Activated CD8-positive, alpha-beta T cell treated with anti-CD3 and anti-CD28 coated beads for 36 hours (primary cell): Measurements from ENCODE around the gene EMC6. TPM values are rescaled to one million over a fixed set of nuclear protein-coding genes. Genes with fewer than 3 reads are reported as not detected.

Experiments
- ATAC-seq: fragments of 200-7000 bp; cut with Tn5 transposase; one replicate; pipeline ENCODE4 v1.10.0; 2021; ENCODE audit warnings: mild to moderate bottlenecking, moderate library complexity
- CTCF ChIA-PET: fragments of 350-600 bp; sonication (Branson Sonifier 250); formaldehyde crosslinking; loops from one replicate; lab custom pipeline; 2021; ENCODE audit warnings: antibody characterized with exemption; lab: Charles Lee
- POLR2A ChIA-PET: fragments of 350-600 bp; sonication (Branson Sonifier 250); formaldehyde crosslinking; loops from one replicate; lab custom pipeline; 2021; ENCODE audit warnings: antibody characterized with exemption; lab: Charles Lee
- DNase-seq: peaks from one replicate; pipeline ENCODE4 v3.0.0-alpha.2; 2020
- H3K27ac Mint-ChIP-seq: one replicate; pipeline ENCODE4 v1.8.0; 2021; ENCODE audit warnings: mild to moderate bottlenecking, mixed read lengths
- H3K27me3 Mint-ChIP-seq: one replicate; pipeline ENCODE4 v1.8.0; 2021; ENCODE audit warnings: mixed read lengths
- H3K36me3 Mint-ChIP-seq: one replicate; pipeline ENCODE4 v1.8.0; 2021; ENCODE audit warnings: low read depth, mixed read lengths
- H3K4me1 Mint-ChIP-seq: one replicate; pipeline ENCODE4 v1.8.0; 2021; ENCODE audit warnings: low read depth, mixed read lengths
- H3K4me3 Mint-ChIP-seq: one replicate; pipeline ENCODE4 v1.8.0; 2021; ENCODE audit warnings: mild to moderate bottlenecking, moderate library complexity, mixed read lengths
- H3K9me3 Mint-ChIP-seq: one replicate; pipeline ENCODE4 v1.8.0; 2021; ENCODE audit warnings: mixed read lengths
- CTCF ChIP-seq: fragments of 200-600 bp; IDR thresholded peaks from one replicate; pipeline ENCODE4 v1.8.0; 2022; ENCODE audit warnings: antibody characterized with exemption, mild to moderate bottlenecking
- intact Hi-C: fragments of 100-400 bp; cut with micrococcal nuclease; formaldehyde crosslinking; loops from one replicate; pipeline ENCODE4 v1.10.0; 2022
- total RNA-seq, 2 experiments: library from RNA; stranded (reverse); gene quantifications; one replicate each; pipeline ENCODE4 v1.2.3, GENCODE V29; 2021

Gene EMC6
- total RNA-seq, 2 experiments from 2014 or later: 50.8 to 58.7 TPM

GRCh38 chr17:3678821-3679530, 10.4 kb downstream of the EMC6 start:
- Mint-ChIP-seq H3K4me3 (no peak overlapping the region), H3K27ac (no peak overlapping the region), H3K4me1 (peaks cover 7% of the 10 kb centered on the region), H3K9me3 (no peaks in the 10 kb centered on the region), H3K36me3 (no peaks in the 10 kb centered on the region), H3K27me3 (no peaks in the 10 kb centered on the region)
- intact Hi-C loops: no loop called here
- no peak for DNase-seq
- POLR2A ChIA-PET: interaction anchor here (0.8 to 1.2 kb wide), 2 partner anchors 45 to 159 kb away, joined by 3 read pairs; partner anchors contain the start of gene HASPIN
- ATAC-seq: no peak
- CTCF ChIA-PET: interaction anchor here (0.9 to 1.3 kb wide), 3 partner anchors 18 to 59 kb away, joined by 3 to 4 read pairs (median 4); partner anchors contain the start of gene HASPIN
- TF ChIP-seq CTCF: no peak

GRCh38 chr17:3679531-3680126, 11.0 kb downstream of the EMC6 start:
- DNase-seq (no peak), ATAC-seq (no peak)
- intact Hi-C loops: loop anchor here (5.0 to 10.0 kb wide), 2 partner anchors 43 to 55 kb away; partner anchors contain the start of gene HASPIN
- Mint-ChIP-seq H3K27me3 (no peaks in the 10 kb centered on the region), H3K4me3 (no peak overlapping the region), H3K36me3 (no peaks in the 10 kb centered on the region), H3K9me3 (no peaks in the 10 kb centered on the region), H3K4me1 (peaks cover 7% of the 10 kb centered on the region), H3K27ac (no peak overlapping the region)
- CTCF ChIA-PET: interaction anchor here (0.9 to 1.2 kb wide), 2 partner anchors 44 to 58 kb away, joined by 4 read pairs; partner anchors contain the start of gene HASPIN
- TF ChIP-seq CTCF: no peak
- POLR2A ChIA-PET: interaction anchor here (0.8 to 1.2 kb wide), 2 partner anchors 45 to 159 kb away, joined by 3 read pairs; partner anchors contain the start of gene HASPIN

- no peak for TF ChIP-seq CTCF
- CTCF ChIA-PET: no interaction called here
- DNase-seq (no peak), ATAC-seq (no peak)
- POLR2A ChIA-PET: no interaction called here
- intact Hi-C loops: loop anchor here (5.0 to 10.0 kb wide), 2 partner anchors 41 to 56 kb away; partner anchors contain the start of gene HASPIN
- Mint-ChIP-seq H3K9me3 (no peaks in the 10 kb centered on the region), H3K27me3 (no peaks in the 10 kb centered on the region), H3K27ac (no peak overlapping the region), H3K4me1 (peaks cover 7% of the 10 kb centered on the region), H3K36me3 (no peaks in the 10 kb centered on the region), H3K4me3 (no peak overlapping the region)
These were observed 12.4 kb downstream of the EMC6 start for GRCh38 chr17:3681057-3681456.

GRCh38 chr17:3681565-3681964, 13.0 kb downstream of the EMC6 start:
- no peaks in the 10 kb centered on the region for H3K27me3 Mint-ChIP-seq
- no peaks in the 10 kb centered on the region for H3K9me3 Mint-ChIP-seq
- ATAC-seq (no peak), DNase-seq (no peak)
- TF ChIP-seq CTCF: no peak
- intact Hi-C loops: loop anchor here (5.0 to 10.0 kb wide), 2 partner anchors 41 to 57 kb away; partner anchors contain the start of gene HASPIN
- ChIA-PET CTCF (interaction anchor here (3.0 kb wide), 1 partner anchor 42 kb away, joined by 38 read pairs; the partner anchor contains the start of gene HASPIN), POLR2A (no interaction called here)
- H3K27ac Mint-ChIP-seq: no peak overlapping the region
- peaks cover 7% of the 10 kb centered on the region for H3K4me1 Mint-ChIP-seq
- no peaks in the 10 kb centered on the region for H3K36me3 Mint-ChIP-seq
- no peak overlapping the region for H3K4me3 Mint-ChIP-seq
